Ovary (tissue), 9 donors: ENCODE data around the gene ITGB7. TPM values are rescaled to one million over a fixed set of nuclear protein-coding genes. Genes with fewer than 3 reads are reported as not detected.

ENCODE experiments used
- DNase-seq, 5 donors: peaks; one replicate each; pipeline ENCODE4 v3.0.0-alpha.2; 2019 to 2020
- H3K27ac ChIP-seq, 2 donors: fragments of 200-600 bp; one replicate each; pipeline versions ENCODE4 v1.5.1 to v1.8.0; 2019 to 2022
- H3K27me3 ChIP-seq: fragments of 200-600 bp; one replicate; pipeline ENCODE4 v1.8.0; 2022
- H3K36me3 ChIP-seq: fragments of 200-600 bp; sonication (generic); one replicate; pipeline ENCODE4 v1.5.1; 2019
- H3K4me1 ChIP-seq: one replicate; pipeline ENCODE4 v1.8.1; 2013; ENCODE audit warnings: mild to moderate bottlenecking, moderate library complexity; ENCODE audit not compliant: insufficient read depth
- H3K4me3 ChIP-seq: fragments of 200-600 bp; sonication (generic); one replicate; pipeline ENCODE4 v1.5.1; 2017
- H3K9me3 ChIP-seq, 2 donors: fragments of 200-600 bp in 1 of 2; sonication (generic) in 1 of 2; one replicate each; pipeline versions ENCODE4 v1.5.1 to v1.8.1; 2013 to 2019; ENCODE audit warnings: mild to moderate bottlenecking in 1 of 2, moderate library complexity in 1 of 2
- CTCF ChIP-seq, 3 donors: fragments of 450-650 bp in 2 of 3; fragments of 200-600 bp in 1 of 3; IDR thresholded peaks; one replicate each; pipeline versions ENCODE4 v1.5.1 to v1.8.0; 2016 to 2022; ENCODE audit warnings: antibody characterized with exemption in 3 of 3, mild to moderate bottlenecking in 1 of 3
- EP300 ChIP-seq: sonication (generic); formaldehyde crosslinking; IDR thresholded peaks from one replicate; pipeline ENCODE4 v1.6.1; 2017; ENCODE audit warnings: antibody characterized with exemption
- POLR2A ChIP-seq: fragments of 450-650 bp; IDR thresholded peaks from one replicate; pipeline ENCODE4 v1.6.1; 2017; ENCODE audit warnings: antibody characterized with exemption, mild to moderate bottlenecking, moderate library complexity
- WGBS, 3 donors: extraction: QIAGEN DNeasy Blood & Tissue Kit in 1 of 3; methylation state at CpG; one replicate each; pipeline versions ENCODE4 v1.1.5 to v1.1.7; 2013 to 2017; 5-methylcytosine and 5-hydroxymethylcytosine counted together
- intact Hi-C, 4 donors: fragments of 100-400 bp; cut with DNase I; formaldehyde crosslinking; loops; one replicate each; pipeline versions ENCODE4 v1.11.0 to v1.15.1; 2022 to 2023
- polyA plus RNA-seq, 2 donors: library from polyadenylated mRNA; stranded (reverse); fragments of 200-250 nt in 1 of 2; fragments of 350-450 nt in 1 of 2; fragmentation: Illumina TruSeq in 1 of 2; extraction: RNeasy Lipid Tissue Mini Kit (QIAGEN cat#74804) in 1 of 2; gene quantifications; one replicate each; pipeline ENCODE4 v1.2.3, GENCODE V29; 2013 to 2014
- total RNA-seq, 7 donors: library from RNA; depleted of rRNA in 2 of 7; stranded (reverse); fragments of >200 nt in 2 of 7; fragmentation: NEBNext Ultra II Directional in 3 of 7; extraction: Animal tissue kit (Norgen Biotek cat#: 25700) in 3 of 7; gene quantifications; one replicate each; pipeline versions ENCODE4 v1.1.0 to v1.2.4, GENCODE V29; 2016 to 2023
- donor health status: DM: no; HTN: no; CAD: no; lungs with moderate emphysema.
- donor health status: DM: no; HTN: no; CAD: no.
- donor health status: Bipolar disorder and iron deficiency.
- donor health status: DM: yes; HTN: yes; CAD: no.
- donor health status: DM: no; HTN: no; CAD: no.
- donor health status: DM: yes; HTN: yes; CAD: no.

ITGB7 gene
- total and polyA plus RNA-seq, 9 donors, result 0.45 to 3.1 (median 1.7) TPM

- no peak for DNase-seq
- Histone ChIP-seq H3K27ac (no peak overlapping the region), H3K4me1 (no peaks in the 10 kb centered on the region), H3K27me3 (no peaks in the 10 kb centered on the region), H3K9me3 (no peaks in the 10 kb centered on the region), H3K4me3 (no peak overlapping the region), H3K36me3 (no peaks in the 10 kb centered on the region)
- WGBS, 3 donors, result 55 to 57% (median 57%) methylated on average over 11 of the region's 11 CpGs
- intact Hi-C loops, result no loop called here
- no peak for TF ChIP-seq POLR2A
- no peak for TF ChIP-seq CTCF (IDR thresholded peaks at IDR 0.05)
- no peak for TF ChIP-seq EP300
Measured at GRCh38 chr12:53241623-53242412, 34.8 kb upstream of the ITGB7 start.

GRCh38 chr12:53239643-53240258 is 32.7 kb upstream of the ITGB7 start:
- Histone ChIP-seq H3K4me3 (no peak overlapping the region), H3K4me1 (no peaks in the 10 kb centered on the region), H3K9me3 (no peaks in the 10 kb centered on the region), H3K36me3 (no peaks in the 10 kb centered on the region), H3K27me3 (no peaks in the 10 kb centered on the region), H3K27ac (no peak overlapping the region)
- 87 to 91% (median 88%) methylated on average over 10 of the region's 10 CpGs for WGBS, 3 donors
- no peak for DNase-seq
- no peak for TF ChIP-seq CTCF (IDR thresholded peaks at IDR 0.05)
- TF ChIP-seq EP300, result no peak
- intact Hi-C loops, result no loop called here

- intact Hi-C loops, result no loop called here
- TF ChIP-seq EP300, result no peak
- no peak for TF ChIP-seq CTCF (IDR thresholded peaks at IDR 0.05)
- no peak for TF ChIP-seq POLR2A
- no peaks in the 10 kb centered on the region for H3K9me3 ChIP-seq
- H3K27me3 ChIP-seq, result no peaks in the 10 kb centered on the region
- H3K36me3 ChIP-seq, result no peaks in the 10 kb centered on the region
- 78 to 100% (median 83%) methylated on average over 1 of the region's 1 CpG for WGBS, 3 donors
- H3K4me1 ChIP-seq, result peaks cover 15% of the 10 kb centered on the region
- no peak overlapping the region for H3K4me3 ChIP-seq
- no peak overlapping the region for H3K27ac ChIP-seq
- DNase-seq, result no peak
Measured at GRCh38 chr12:53236443-53237111, 29.5 kb upstream of the ITGB7 start.

- peaks cover 19% of the 10 kb centered on the region for H3K4me1 ChIP-seq
Measured at GRCh38 chr12:53235742-53236442, 28.8 kb upstream of the ITGB7 start.

More at GRCh38 chr12:53235742-53236442, 28.8 kb upstream of the ITGB7 start:
- DNase-seq, result no peak
- Histone ChIP-seq H3K9me3 (no peaks in the 10 kb centered on the region), H3K27ac (no peak overlapping the region), H3K36me3 (no peaks in the 10 kb centered on the region), H3K27me3 (no peaks in the 10 kb centered on the region), H3K4me3 (no peak overlapping the region)
- TF ChIP-seq EP300 (no peak), CTCF (IDR thresholded peaks at IDR 0.05) (no peak), POLR2A (no peak)
- 61 to 64% (median 64%) methylated on average over 9 of the region's 9 CpGs for WGBS, 3 donors
- intact Hi-C loops, result no loop called here
